SK-N-SH (cell line): Measurements from ENCODE around the gene CLTCL1. TPM values are rescaled to one million over a fixed set of nuclear protein-coding genes. Genes with fewer than 3 reads are reported as not detected.

ENCODE experiments used
- CTCF ChIA-PET: fragments of 300-600, 350-600 bp; formaldehyde crosslinking; extraction: SDS; loops from one replicate; lab custom pipeline; 2021; lab: Yijun Ruan, JAX
- POLR2A ChIA-PET: fragments of 350-600 bp; sonication (Branson Sonifier 250); formaldehyde crosslinking; extraction: SDS; loops from one replicate; lab custom pipeline; 2020; ENCODE audit warnings: antibody characterized with exemption, inconsistent platforms; lab: Yijun Ruan, JAX
- DNase-seq: peaks from one replicate; pipeline ENCODE4 v3.0.0; 2012
- H2AFZ ChIP-seq: fragments of 200-600 bp; sonication (generic); 2 replicates; pipeline ENCODE4 v1.8.1; 2016; ENCODE audit warnings: antibody characterized with exemption, mild to moderate bottlenecking, low read depth
- H3F3A ChIP-seq: fragments of 200-600 bp; sonication (generic); replicated peaks from 2 replicates; pipeline ENCODE3; 2016; ENCODE audit warnings: antibody characterized with exemption, mild to moderate bottlenecking; ENCODE audit not compliant: insufficient read depth
- H3K27ac ChIP-seq, 2 experiments: fragments of 200-500 bp in 1 of 2; fragments of 200-600 bp in 1 of 2; sonication (Bioruptor generic) in 1 of 2; sonication (generic), shearing (Covaris generic) in 1 of 2; 2 replicates each; pipeline versions ENCODE4 v1.5.1 to v1.6.1; 2014 to 2016; ENCODE audit warnings: low read depth in 2 of 2, inconsistent platforms in 1 of 2, low read length in 1 of 2, mild to moderate bottlenecking in 1 of 2, mixed read lengths in 1 of 2
- H3K27me3 ChIP-seq: fragments of 200-600 bp; sonication (generic), shearing (Covaris generic); 2 replicates; pipeline ENCODE4 v1.6.1; 2016; ENCODE audit warnings: mixed run types; ENCODE audit not compliant: insufficient read depth
- H3K36me3 ChIP-seq, 2 experiments: fragments of 200-500 bp in 1 of 2; fragments of 200-600 bp in 1 of 2; sonication (Bioruptor generic) in 1 of 2; sonication (generic) in 1 of 2; replicated peaks in 1 of 2; 2 replicates each; pipeline versions ENCODE3 to v1.5.1; 2014 to 2016; ENCODE audit warnings: low read length in 1 of 2, mild to moderate bottlenecking in 1 of 2; ENCODE audit not compliant: insufficient read depth in 2 of 2, control insufficient read depth in 1 of 2
- H3K4me1 ChIP-seq, 2 experiments: fragments of 200-500 bp in 1 of 2; fragments of 200-600 bp in 1 of 2; sonication (Bioruptor generic) in 1 of 2; sonication (generic), shearing (Covaris generic) in 1 of 2; 2 replicates each; pipeline versions ENCODE4 v1.5.1 to v1.6.1; 2014 to 2016; ENCODE audit warnings: low read depth in 1 of 2, low read length in 1 of 2, mixed run types in 1 of 2; ENCODE audit not compliant: insufficient read depth in 2 of 2, control insufficient read depth in 1 of 2
- H3K4me2 ChIP-seq: fragments of 200-600 bp; sonication (generic), shearing (Covaris generic); 2 replicates; pipeline ENCODE4 v1.6.1; 2017; ENCODE audit warnings: mixed run types
- H3K4me3 ChIP-seq, 2 experiments: fragments of 200-500 bp in 1 of 2; fragments of 200-600 bp in 1 of 2; sonication (Bioruptor generic) in 1 of 2; sonication (generic), shearing (Covaris generic) in 1 of 2; 2 replicates each; pipeline versions ENCODE4 v1.5.1 to v1.8.1; 2014 to 2016; ENCODE audit warnings: low read depth in 2 of 2, inconsistent platforms in 1 of 2, low read length in 1 of 2, mild to moderate bottlenecking in 1 of 2, mixed read lengths in 1 of 2, moderate library complexity in 1 of 2
- H3K79me2 ChIP-seq: fragments of 200-600 bp; sonication (generic); 2 replicates; pipeline ENCODE4 v1.8.1; 2017; ENCODE audit warnings: mild to moderate bottlenecking; ENCODE audit not compliant: insufficient read depth
- H3K9ac ChIP-seq: fragments of 200-600 bp; sonication (generic); 2 replicates; pipeline ENCODE4 v1.6.1; 2017; ENCODE audit warnings: mixed run types
- H3K9me2 ChIP-seq: fragments of 200-600 bp; sonication (generic); 2 replicates; pipeline ENCODE4 v1.6.1; 2017; ENCODE audit warnings: mixed run types
- H3K9me3 ChIP-seq: fragments of 200-600 bp; sonication (generic); 2 replicates; pipeline ENCODE4 v1.6.1; 2017; ENCODE audit warnings: mixed run types, mild to moderate bottlenecking, moderate library complexity
- H4K20me1 ChIP-seq: fragments of 200-600 bp; sonication (generic); 2 replicates; pipeline ENCODE4 v1.6.1; 2017; ENCODE audit warnings: mild to moderate bottlenecking, mixed run types; ENCODE audit not compliant: insufficient read depth
- CHD2 ChIP-seq: fragments of 150-350 bp; IDR thresholded peaks from 2 replicates; pipeline ENCODE4 v1.6.1; 2018; ENCODE audit warnings: low read length; ENCODE audit not compliant: partially characterized antibody
- ELF1 ChIP-seq: IDR thresholded peaks from 2 replicates; pipeline ENCODE4 v1.4.0; 2012
- EZH2phosphoT487 ChIP-seq: fragments of 200-600 bp; sonication (generic); IDR thresholded peaks from 2 replicates; pipeline ENCODE4 v1.6.1; 2017; ENCODE audit warnings: low read depth, mixed run types, mild to moderate bottlenecking, antibody characterized with exemption, moderate library complexity, borderline replicate concordance
- FOXJ3 ChIP-seq: sonication (generic); formaldehyde crosslinking; IDR thresholded peaks from 2 replicates; pipeline ENCODE4 v1.5.1; 2020; ENCODE audit warnings: mild to moderate bottlenecking, missing genetic modification reagents
- FOXM1 ChIP-seq: IDR thresholded peaks from 2 replicates; pipeline ENCODE4 v1.4.0; 2012; ENCODE audit warnings: low read depth, mild to moderate bottlenecking
- GABPA ChIP-seq: IDR thresholded peaks from 2 replicates; pipeline ENCODE4 v1.4.0; 2012; ENCODE audit warnings: low read depth, mild to moderate bottlenecking
- GATA2 ChIP-seq: sonication (generic); formaldehyde crosslinking; IDR thresholded peaks from 2 replicates; pipeline ENCODE4 v1.5.0; 2020; ENCODE audit warnings: mild to moderate bottlenecking, missing genetic modification reagents
- MAX ChIP-seq: IDR thresholded peaks from 2 replicates; pipeline ENCODE4 v1.4.0; 2012; ENCODE audit warnings: low read depth
- MEF2A ChIP-seq: IDR thresholded peaks from 2 replicates; pipeline ENCODE4 v1.4.0; 2012; ENCODE audit warnings: low read depth, borderline replicate concordance
- NFIC ChIP-seq: IDR thresholded peaks from 2 replicates; pipeline ENCODE4 v1.4.0; 2012; ENCODE audit warnings: borderline replicate concordance
- PBX3 ChIP-seq: IDR thresholded peaks from 2 replicates; pipeline ENCODE4; 2012
- RAD21 ChIP-seq: IDR thresholded peaks from 2 replicates; pipeline ENCODE4 v1.6.1; 2012; ENCODE audit warnings: mild to moderate bottlenecking, low read length
- RCOR1 ChIP-seq: fragments of 150-350 bp; IDR thresholded peaks from 2 replicates; pipeline ENCODE4 v1.6.1; 2017; ENCODE audit warnings: antibody characterized with exemption, low read length
- RFX5 ChIP-seq: IDR thresholded peaks from 2 replicates; pipeline ENCODE4 v1.6.1; 2012; ENCODE audit warnings: mild to moderate bottlenecking, improper control_type of control experiment, low read length
- RXRA ChIP-seq: IDR thresholded peaks from 2 replicates; pipeline ENCODE4 v1.4.0; 2012; ENCODE audit warnings: low read depth, mild to moderate bottlenecking, borderline replicate concordance
- TAF1 ChIP-seq: IDR thresholded peaks from 2 replicates; pipeline ENCODE4 v1.6.1; 2012; ENCODE audit warnings: low read depth, mild to moderate bottlenecking, low read length, moderate library complexity, borderline replicate concordance
- USF1 ChIP-seq: IDR thresholded peaks from 2 replicates; pipeline ENCODE4 v1.4.0; 2012; ENCODE audit warnings: low read depth, borderline replicate concordance
- YY1 ChIP-seq: IDR thresholded peaks from 2 replicates; pipeline ENCODE4 v1.4.0; 2012; ENCODE audit warnings: low read depth, mild to moderate bottlenecking
- ZBTB33 ChIP-seq: IDR thresholded peaks from 2 replicates; pipeline ENCODE4 v1.4.0; 2012; ENCODE audit warnings: low read depth, borderline replicate concordance
- WGBS: methylation state at CpG from one replicate; pipeline ENCODE4 v1.1.6; 2017; ENCODE audit warnings: low lambda C conversion rate; 5-methylcytosine and 5-hydroxymethylcytosine counted together
- polyA plus RNA-seq, 3 experiments: library from polyadenylated mRNA; depleted of rRNA; stranded (reverse); fragments of >200 nt; gene quantifications; 2 replicates each; pipeline ENCODE4 v1.2.3, GENCODE V29; 2012

CLTCL1 gene
- polyA plus RNA-seq, 1 of the 3 experiments (the other 2 are of a cell fraction) = 6.7 TPM

DNA sequence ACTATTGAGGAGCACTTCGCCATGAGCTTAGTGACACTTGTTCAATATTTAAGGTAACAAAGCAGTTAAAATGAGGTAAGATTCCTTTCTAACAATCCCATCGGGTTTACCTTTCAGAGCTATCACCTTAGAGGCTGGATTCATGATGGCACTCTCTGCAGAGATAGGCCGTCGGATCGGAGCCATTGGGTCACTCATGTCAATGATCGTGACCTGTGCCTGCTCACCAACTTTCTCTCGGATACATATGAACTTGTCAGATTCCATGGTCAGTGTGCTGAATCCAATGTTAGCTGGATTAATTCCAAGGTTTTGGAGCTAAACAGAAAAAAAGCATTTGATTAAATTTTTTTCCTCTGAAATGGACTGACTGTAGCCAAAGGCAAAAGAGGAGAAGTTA lies 16.0 kb downstream of the CLTCL1 start:
- H3K27me3 ChIP-seq = no peaks in the 10 kb centered on the region
- no peaks in the 10 kb centered on the region for H3K9me2 ChIP-seq
- H3K36me3 ChIP-seq = peaks cover 3 to 4% of the 10 kb centered on the region in 2 experiments
- POLR2A ChIA-PET = no interaction called here
- TF ChIP-seq RXRA (no peak), GATA2 (CRISPR knock-in tag) (no peak), CHD2 (no peak), MAX (no peak), MEF2A (no peak), EZH2phosphoT487 (no peak), RCOR1 (no peak), TAF1 (no peak), RFX5 (no peak), USF1 (no peak), ZBTB33 (no peak), FOXM1 (no peak), FOXJ3 (CRISPR knock-in tag) (no peak)
- H3K4me2 ChIP-seq = no peak overlapping the region
- no peaks in the 10 kb centered on the region for H4K20me1 ChIP-seq
- H3K27ac ChIP-seq = no peak overlapping the region
- 92% methylated on average over 7 of the region's 7 CpGs for WGBS
- H3K4me3 ChIP-seq = no peak overlapping the region
- DNase-seq = no peak
- H3F3A ChIP-seq = no peaks in the 10 kb centered on the region
- peaks cover 0 to 3% of the 10 kb centered on the region in 2 experiments; a peak in 1 of 4 replicates for H3K4me1 ChIP-seq
- H3K9me3 ChIP-seq = no peaks in the 10 kb centered on the region
- no peak overlapping the region for H2AFZ ChIP-seq
- CTCF ChIA-PET = interaction anchor here (1.0 to 1.3 kb wide), 3 partner anchors 10 to 24 kb away, joined by 3 to 4 read pairs (median 3); no protein-coding TSS in a partner anchor
- peaks cover 31% of the 10 kb centered on the region; the same call in 1 of the 2 replicates for H3K79me2 ChIP-seq
- no peak overlapping the region for H3K9ac ChIP-seq

DNA sequence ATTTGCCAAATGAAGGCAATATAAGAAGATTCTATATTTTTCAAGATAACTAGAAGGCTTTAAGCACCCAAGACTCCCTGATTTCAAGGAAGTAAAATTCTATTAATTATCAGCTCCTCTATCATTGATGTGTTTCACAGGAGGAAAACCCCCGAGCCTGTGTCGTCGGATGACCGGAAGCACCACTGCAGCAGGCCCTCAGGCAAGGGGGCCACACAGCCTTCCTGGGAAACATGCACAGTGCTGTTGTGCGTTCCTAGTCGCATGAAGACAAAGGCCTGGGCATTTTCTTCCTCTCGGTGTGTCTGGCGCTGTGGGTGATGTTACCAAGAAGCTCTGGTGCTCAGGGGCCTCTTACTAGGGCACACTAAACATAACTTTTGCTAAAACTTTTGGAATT lies 16.4 kb downstream of the CLTCL1 start:
- H4K20me1 ChIP-seq = no peaks in the 10 kb centered on the region
- H3K9me2 ChIP-seq = no peaks in the 10 kb centered on the region
- 95% methylated on average over 8 of the region's 8 CpGs for WGBS
- H3K9ac ChIP-seq = no peak overlapping the region
- H3K27ac ChIP-seq = no peak overlapping the region
- CTCF ChIA-PET = interaction anchor here (1.3 kb wide), 1 partner anchor 12 kb away, joined by 4 read pairs; no protein-coding TSS in a partner anchor
- H3K4me1 ChIP-seq = peaks cover 0 to 3% of the 10 kb centered on the region in 2 experiments; a peak in 1 of 4 replicates
- POLR2A ChIA-PET = no interaction called here
- TF ChIP-seq EZH2phosphoT487 (no peak), RXRA (no peak), FOXJ3 (CRISPR knock-in tag) (no peak), GATA2 (CRISPR knock-in tag) (no peak), TAF1 (no peak), NFIC (no peak), GABPA (no peak), ELF1 (no peak), YY1 (no peak), ZBTB33 (no peak), USF1 (no peak), PBX3 (no peak), RAD21 (no peak)
- TF ChIP-seq, all 33 proteins: peak for 0
- Histone ChIP-seq H3K27me3 (no peaks in the 10 kb centered on the region), H3F3A (no peaks in the 10 kb centered on the region), H3K4me3 (no peak overlapping the region), H3K4me2 (no peak overlapping the region), H2AFZ (no peak overlapping the region), H3K9me3 (no peaks in the 10 kb centered on the region), H3K79me2 (peaks cover 27% of the 10 kb centered on the region; the same call in 1 of the 2 replicates), H3K36me3 (peaks cover 3 to 4% of the 10 kb centered on the region in 2 experiments)
- no peak for DNase-seq
